H1 (cell line): ENCODE results near the gene SLC26A6.

Source experiments
- CBX8 ChIP-seq: fragments of 300-800, 300-1000 bp; sonication (generic); IDR thresholded peaks from 2 replicates; pipeline ENCODE4 v1.7.1; 2016; ENCODE audit warnings: low read depth, low read length, borderline replicate concordance
- CEBPB ChIP-seq: IDR thresholded peaks from 2 replicates; pipeline ENCODE4 v1.6.1; 2012; ENCODE audit warnings: low read depth, low read length
- CTCF ChIP-seq, 3 experiments: IDR thresholded peaks; 1 replicate in 2 of 3; 2 replicates in 1 of 3; pipeline versions ENCODE4 v1.5.1 to v1.6.1; 2011; ENCODE audit warnings: low read length in 3 of 3, mild to moderate bottlenecking in 3 of 3, inconsistent platforms in 2 of 3, low read depth in 1 of 3, moderate library complexity in 1 of 3; ENCODE audit not compliant: insufficient read depth in 1 of 3; ENCODE audit errors: control extremely low read depth in 1 of 3
- MAX ChIP-seq: IDR thresholded peaks from 2 replicates; pipeline ENCODE4 v1.6.1; 2012; ENCODE audit warnings: inconsistent platforms
- POLR2A ChIP-seq, 2 experiments: IDR thresholded peaks; 1 replicate in 1 of 2; 2 replicates in 1 of 2; pipeline ENCODE4 v1.6.1; 2011; ENCODE audit warnings: low read depth in 2 of 2, low read length in 2 of 2, mild to moderate bottlenecking in 2 of 2; ENCODE audit errors: control extremely low read depth in 1 of 2
- POLR2AphosphoS5 ChIP-seq: IDR thresholded peaks from 2 replicates; pipeline ENCODE4 v1.6.1; 2011; ENCODE audit warnings: low read depth, low read length

- no peak for TF ChIP-seq CTCF (IDR thresholded peaks at IDR 0.05; ENCODE audit: control extremely low read depth in 1 of 3, insufficient read depth in 1 of 3, low read depth in 1 of 3, low read length in 3 of 3)
- no peak for TF ChIP-seq MAX
- TF ChIP-seq CBX8: no peak
- TF ChIP-seq CEBPB: no peak
- TF ChIP-seq POLR2AphosphoS5: no peak
- no peak for TF ChIP-seq POLR2A (IDR thresholded peaks at IDR 0.05; ENCODE audit: control extremely low read depth in 1 of 2, low read depth in 2 of 2, low read length in 2 of 2)
Measured at GRCh38 chr3:48597408-48597800, 37.9 kb downstream of the SLC26A6 start.
